Neutrophil (primary cell): ENCODE measurements around the gene ZMYND8.

Experiments used
- H3K27ac ChIP-seq: fragments of 200-600 bp; sonication (generic); 2 replicates; pipeline ENCODE4 v1.5.1; 2016; ENCODE audit warnings: mild to moderate bottlenecking, moderate library complexity
- H3K27me3 ChIP-seq: fragments of 200-600 bp; sonication (generic); 2 replicates; pipeline ENCODE4 v1.6.0; 2016; ENCODE audit warnings: mild to moderate bottlenecking
- H3K36me3 ChIP-seq: fragments of 200-600 bp; sonication (generic); 2 replicates; pipeline ENCODE4 v1.5.1; 2017
- H3K4me1 ChIP-seq, 2 experiments: fragments of 200-600 bp in 1 of 2; sonication (generic) in 1 of 2; 1 replicate in 1 of 2; 2 replicates in 1 of 2; pipeline versions ENCODE4 v1.5.1 to v1.6.1; 2013 to 2016; ENCODE audit warnings: low read depth in 1 of 2, low read length in 1 of 2, mild to moderate bottlenecking in 1 of 2, moderate library complexity in 1 of 2; ENCODE audit not compliant: control insufficient read depth in 1 of 2, insufficient read depth in 1 of 2
- H3K4me3 ChIP-seq, 2 experiments: fragments of 200-600 bp in 1 of 2; sonication (generic) in 1 of 2; 1 replicate in 1 of 2; 2 replicates in 1 of 2; pipeline ENCODE4 v1.5.1; 2013 to 2016; ENCODE audit warnings: low read depth in 1 of 2, low read length in 1 of 2, mild to moderate bottlenecking in 1 of 2, moderate library complexity in 1 of 2
- H3K9me3 ChIP-seq: fragments of 200-600 bp; sonication (generic); 2 replicates; pipeline ENCODE4 v1.5.1; 2016
- CTCF ChIP-seq: fragments of 200-600 bp; sonication (generic); IDR thresholded peaks from 2 replicates; pipeline ENCODE4 v1.5.1; 2016; ENCODE audit warnings: antibody characterized with exemption

The ZMYND8 gene

DNA sequence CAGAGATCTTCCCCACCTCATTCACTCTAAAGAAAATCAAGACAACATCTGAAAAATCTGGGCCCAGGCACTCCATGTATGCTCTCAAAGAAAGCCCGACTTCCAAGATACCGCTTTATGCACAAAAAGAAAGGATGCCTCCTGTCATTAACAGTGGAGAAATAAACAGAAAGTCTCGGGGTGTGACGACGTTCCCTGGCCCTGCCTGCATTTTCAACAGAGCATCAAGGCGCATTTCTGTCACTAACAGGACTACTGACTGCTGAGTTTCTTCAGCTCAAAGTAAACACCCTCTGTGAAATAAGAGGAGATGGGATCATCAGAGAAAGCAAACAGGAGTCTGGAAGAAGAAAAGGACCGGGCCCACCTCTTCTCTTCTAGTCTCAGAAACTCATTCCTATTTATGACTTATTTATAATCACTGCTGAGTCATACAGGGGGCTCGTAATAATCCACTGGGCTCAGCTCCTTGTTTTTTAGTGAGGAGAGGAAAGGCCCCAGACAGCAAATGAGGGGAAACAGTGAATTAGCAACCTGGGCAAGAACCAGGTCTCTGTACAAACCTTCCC, 99.7 kb downstream of the ZMYND8 start:
- TF ChIP-seq CTCF = no peak
- peaks cover 69% of the 10 kb centered on the region for H3K36me3 ChIP-seq
- H3K27ac ChIP-seq = no peak overlapping the region
- H3K4me1 ChIP-seq = no peaks in the 10 kb centered on the region
- H3K9me3 ChIP-seq = no peaks in the 10 kb centered on the region
- no peaks in the 10 kb centered on the region for H3K27me3 ChIP-seq
- H3K4me3 ChIP-seq = no peak overlapping the region

- Histone ChIP-seq H3K36me3 (peaks cover 68% of the 10 kb centered on the region), H3K4me1 (no peaks in the 10 kb centered on the region), H3K27me3 (no peaks in the 10 kb centered on the region), H3K4me3 (no peak overlapping the region), H3K9me3 (no peaks in the 10 kb centered on the region), H3K27ac (no peak overlapping the region)
- TF ChIP-seq CTCF = no peak
Measured at GRCh38 chr20:47253872-47254271, 102.6 kb downstream of the ZMYND8 start.

GRCh38 chr20:47252879-47253307, 103.6 kb downstream of the ZMYND8 start:
- H3K27me3 ChIP-seq = no peaks in the 10 kb centered on the region
- no peaks in the 10 kb centered on the region for H3K9me3 ChIP-seq
- H3K4me3 ChIP-seq = no peak overlapping the region
- no peak for TF ChIP-seq CTCF
- peaks cover 71% of the 10 kb centered on the region for H3K36me3 ChIP-seq
- no peaks in the 10 kb centered on the region for H3K4me1 ChIP-seq
- no peak overlapping the region for H3K27ac ChIP-seq

DNA sequence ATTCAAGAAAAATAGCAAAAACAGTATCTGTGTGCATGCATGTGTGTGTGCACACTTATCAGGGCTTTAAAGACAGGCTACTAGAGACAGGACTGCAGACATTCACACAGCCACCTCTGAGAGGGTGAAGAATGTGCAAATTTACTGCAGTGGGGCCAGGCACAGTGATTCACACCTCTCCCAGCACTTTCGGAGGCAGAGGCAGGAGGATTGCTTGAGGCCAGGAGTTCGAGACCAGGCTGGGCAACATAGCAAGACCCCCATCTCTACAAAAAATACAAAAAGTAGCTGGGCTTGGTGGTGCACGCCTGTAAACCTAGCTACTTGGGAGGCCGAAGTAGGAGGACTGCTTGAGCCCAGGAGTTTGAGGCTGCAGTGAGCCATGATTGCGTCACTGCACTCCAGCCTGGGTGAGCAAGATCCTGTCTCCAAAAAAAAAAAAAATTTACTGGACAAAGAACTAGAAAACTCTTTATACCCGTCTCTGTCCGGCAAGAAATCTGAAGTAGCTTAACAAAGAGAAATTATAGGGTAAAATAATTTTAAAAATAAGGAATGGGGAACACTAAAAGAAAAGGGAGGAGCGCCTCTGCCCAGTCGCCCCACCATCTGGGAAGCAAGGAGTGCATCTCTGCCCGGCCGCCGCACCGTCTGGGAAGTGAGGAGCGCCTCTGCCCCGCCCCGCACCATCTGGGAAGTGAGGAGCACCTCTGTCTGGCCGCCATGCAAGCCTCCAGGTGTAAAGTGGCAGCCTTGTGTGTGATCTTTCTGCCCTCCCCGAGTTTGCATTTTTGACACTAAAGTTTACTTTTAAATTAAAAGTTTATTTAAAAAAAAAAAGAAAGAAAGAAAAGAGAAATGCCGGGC, 105.1 kb downstream of the ZMYND8 start:
- no peak for TF ChIP-seq CTCF
- H3K4me3 ChIP-seq = no peak overlapping the region
- H3K27ac ChIP-seq = no peak overlapping the region
- H3K27me3 ChIP-seq = no peaks in the 10 kb centered on the region
- H3K9me3 ChIP-seq = no peaks in the 10 kb centered on the region
- H3K36me3 ChIP-seq = peaks cover 80% of the 10 kb centered on the region
- H3K4me1 ChIP-seq = no peaks in the 10 kb centered on the region

DNA sequence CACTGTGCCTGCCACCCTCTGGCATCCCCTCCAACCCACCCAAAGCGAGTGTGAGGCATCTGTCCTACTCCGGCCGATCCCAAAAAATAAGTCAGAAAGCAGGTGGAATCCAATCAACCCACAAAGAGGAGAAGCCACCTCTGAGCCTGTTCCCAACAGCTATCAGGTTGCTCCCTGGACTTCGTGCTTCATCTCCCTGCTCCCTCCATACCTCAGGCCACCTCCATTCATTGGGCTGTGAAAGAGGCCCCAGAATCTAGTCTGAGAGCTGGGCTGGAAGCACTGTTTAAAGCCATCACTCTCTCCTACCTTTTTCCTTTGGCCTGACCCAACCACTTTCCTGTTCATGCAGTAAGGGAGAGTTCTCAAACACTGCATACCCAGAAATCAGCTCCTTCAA, 106.1 kb downstream of the ZMYND8 start:
- H3K36me3 ChIP-seq = peaks cover 91% of the 10 kb centered on the region
- H3K4me1 ChIP-seq = no peaks in the 10 kb centered on the region
- H3K27ac ChIP-seq = no peak overlapping the region
- no peak for TF ChIP-seq CTCF
- H3K27me3 ChIP-seq = no peaks in the 10 kb centered on the region
- no peaks in the 10 kb centered on the region for H3K9me3 ChIP-seq
- no peak overlapping the region for H3K4me3 ChIP-seq
